Stomach smooth muscle (tissue), 2 donors: ENCODE data around the gene CAV2.
A peak's percentile ranks its signal among the peaks of the same experiment; 100 is the strongest.

ENCODE experiments used
- H3K27ac ChIP-seq: one replicate; pipeline ENCODE4 v1.7.0; 2013; ENCODE audit warnings: mild to moderate bottlenecking, low read length, inconsistent platforms
- H3K27me3 ChIP-seq, 2 donors: one replicate each; pipeline ENCODE4 v1.7.0; 2013; ENCODE audit warnings: low read length in 2 of 2; ENCODE audit not compliant: insufficient read depth in 2 of 2, control insufficient read depth in 1 of 2
- H3K36me3 ChIP-seq, 2 donors: one replicate each; pipeline ENCODE4 v1.7.0; 2013; ENCODE audit warnings: low read length in 2 of 2; ENCODE audit not compliant: control insufficient read depth in 2 of 2, insufficient read depth in 2 of 2
- H3K4me1 ChIP-seq: one replicate; pipeline ENCODE4 v1.7.0; 2013; ENCODE audit warnings: low read length; ENCODE audit not compliant: control insufficient read depth, insufficient read depth
- H3K4me3 ChIP-seq, 2 donors: one replicate each; pipeline ENCODE4 v1.7.0; 2013; ENCODE audit warnings: low read length in 2 of 2
- H3K9ac ChIP-seq, 2 donors: one replicate each; pipeline ENCODE4 v1.7.0; 2013; ENCODE audit warnings: low read length in 2 of 2, mild to moderate bottlenecking in 1 of 2
- H3K9me3 ChIP-seq, 2 donors: one replicate each; pipeline ENCODE4 v1.7.0; 2013; ENCODE audit warnings: low read length in 2 of 2; ENCODE audit not compliant: control insufficient read depth in 2 of 2
- donor health status: healthy.
- donor health status: Pancreatic carcinoma.

CAV2 gene

DNA sequence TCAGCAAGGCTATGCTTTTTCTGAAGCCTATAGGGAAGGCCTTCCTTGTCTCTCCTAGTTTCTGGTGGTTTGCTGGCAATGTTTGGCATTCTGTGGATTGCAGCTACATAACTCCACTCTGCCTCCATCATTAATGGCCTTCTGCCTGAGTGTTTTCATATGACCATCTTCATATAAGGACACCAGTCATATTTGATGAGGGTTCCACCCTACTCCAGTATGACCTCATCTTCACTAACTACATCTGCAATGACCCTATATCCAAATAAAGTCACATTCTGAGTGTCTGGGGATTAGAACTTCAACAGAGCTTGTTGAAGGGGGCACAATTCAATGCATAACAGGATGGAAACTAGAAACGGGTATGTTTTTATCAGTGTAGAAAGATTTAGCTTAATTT, 47.4 kb downstream of the CAV2 start:
- Histone ChIP-seq H3K9me3 (no peaks in the 10 kb centered on the region), H3K4me3 (no peak overlapping the region), H3K27ac (peak overlapping the region; percentile 68), H3K27me3 (no peaks in the 10 kb centered on the region), H3K36me3 (peaks cover 12 to 15% of the 10 kb centered on the region in 2 donors), H3K9ac (peak overlapping the region in 1 of 2 donors; percentile 19), H3K4me1 (peaks cover 34% of the 10 kb centered on the region)

- Histone ChIP-seq H3K9me3 (no peaks in the 10 kb centered on the region), H3K4me3 (no peak overlapping the region), H3K9ac (no peak overlapping the region), H3K27ac (peak overlapping the region; percentile 68), H3K27me3 (no peaks in the 10 kb centered on the region), H3K4me1 (peaks cover 32% of the 10 kb centered on the region), H3K36me3 (peaks cover 12 to 15% of the 10 kb centered on the region in 2 donors)
Measured at GRCh38 chr7:116547347-116547746, 47.8 kb downstream of the CAV2 start.

DNA sequence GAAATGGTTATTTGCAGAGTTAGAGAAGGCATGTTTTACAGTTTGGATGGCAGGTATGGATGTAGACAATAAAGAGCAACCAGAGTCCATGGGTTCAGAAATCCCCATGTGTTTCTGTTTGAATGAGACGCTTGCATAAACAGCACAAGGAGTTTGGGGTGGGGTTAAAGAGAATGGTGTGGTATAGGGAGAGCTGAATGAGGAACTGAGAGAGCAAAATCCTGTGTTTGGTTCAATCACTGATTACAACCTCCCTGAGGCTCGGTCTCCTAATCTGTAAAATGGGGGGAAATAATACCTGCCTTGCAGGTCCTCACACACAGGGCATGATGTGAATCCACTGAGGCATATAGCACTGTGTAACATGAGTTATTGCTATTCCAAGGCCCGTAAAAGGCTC, 49.0 kb downstream of the CAV2 start:
- Histone ChIP-seq H3K4me3 (no peak overlapping the region), H3K27ac (peak overlapping the region; percentile 68), H3K9ac (no peak overlapping the region), H3K9me3 (no peaks in the 10 kb centered on the region), H3K4me1 (peaks cover 36% of the 10 kb centered on the region), H3K27me3 (no peaks in the 10 kb centered on the region), H3K36me3 (peaks cover 12 to 15% of the 10 kb centered on the region in 2 donors)

GRCh38 chr7:116549370-116549769, 49.8 kb downstream of the CAV2 start:
- H3K27me3 ChIP-seq, result no peaks in the 10 kb centered on the region
- H3K4me3 ChIP-seq, result no peak overlapping the region
- H3K9me3 ChIP-seq, result no peaks in the 10 kb centered on the region
- H3K9ac ChIP-seq, result no peak overlapping the region
- peaks cover 12 to 15% of the 10 kb centered on the region in 2 donors for H3K36me3 ChIP-seq
- peaks cover 41% of the 10 kb centered on the region for H3K4me1 ChIP-seq
- H3K27ac ChIP-seq, result peak overlapping the region; percentile 89

GRCh38 chr7:116551692-116552091, 52.2 kb downstream of the CAV2 start:
- peak overlapping the region; percentile 89 for H3K27ac ChIP-seq
- peaks cover 12 to 15% of the 10 kb centered on the region in 2 donors for H3K36me3 ChIP-seq
- H3K4me1 ChIP-seq, result peaks cover 46% of the 10 kb centered on the region

GRCh38 chr7:116552602-116553001, 53.1 kb downstream of the CAV2 start:
- no peaks in the 10 kb centered on the region for H3K9me3 ChIP-seq
- peak overlapping the region; percentile 89 for H3K27ac ChIP-seq
- H3K36me3 ChIP-seq, result peaks cover 9 to 15% of the 10 kb centered on the region in 2 donors
- no peak overlapping the region for H3K9ac ChIP-seq
- H3K4me1 ChIP-seq, result peaks cover 51% of the 10 kb centered on the region
- no peaks in the 10 kb centered on the region for H3K27me3 ChIP-seq
- H3K4me3 ChIP-seq, result no peak overlapping the region

More at GRCh38 chr7:116551692-116552091, 52.2 kb downstream of the CAV2 start:
- Histone ChIP-seq H3K27me3 (no peaks in the 10 kb centered on the region), H3K9me3 (no peaks in the 10 kb centered on the region), H3K4me3 (no peak overlapping the region), H3K9ac (no peak overlapping the region)

DNA sequence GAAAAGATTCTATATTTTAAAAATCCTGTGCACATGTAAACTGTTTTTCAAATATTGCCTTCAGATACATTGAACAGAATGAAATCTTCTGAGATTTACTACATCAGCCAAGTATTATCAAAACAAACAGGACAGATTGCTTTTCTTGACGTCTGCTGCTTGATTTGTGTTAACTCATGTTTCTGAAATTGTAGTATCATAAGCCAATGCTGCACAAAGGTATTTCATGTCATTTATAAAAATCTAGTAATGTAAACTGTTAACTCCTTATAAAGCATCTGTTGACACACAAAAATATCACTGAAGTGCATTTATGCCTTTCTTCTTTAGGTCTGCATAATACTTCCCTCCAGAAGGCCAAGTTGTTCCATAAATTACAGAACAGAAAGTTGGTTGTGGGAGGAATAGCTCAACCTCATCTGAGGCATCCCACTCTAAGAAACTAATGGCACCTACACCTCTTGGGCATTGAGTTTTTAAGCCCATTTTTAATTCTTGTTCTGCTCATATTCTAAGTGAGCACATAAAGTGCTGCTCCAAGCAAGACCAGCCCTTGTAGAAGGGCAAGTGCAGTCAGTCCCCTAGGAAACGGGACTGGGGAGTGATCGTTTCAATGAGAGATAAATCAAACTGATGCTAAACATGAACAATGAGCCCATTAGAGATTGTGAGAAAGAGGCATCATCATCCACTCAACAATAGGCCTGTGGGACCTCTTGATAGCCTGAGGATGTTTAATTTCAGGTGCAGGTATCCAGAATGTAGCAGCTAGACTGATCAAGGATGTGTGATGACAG, 53.8 kb downstream of the CAV2 start:
- Histone ChIP-seq H3K9me3 (no peaks in the 10 kb centered on the region), H3K27ac (peak overlapping the region; percentile 89), H3K27me3 (no peaks in the 10 kb centered on the region), H3K9ac (peak overlapping the region in 1 of 2 donors; percentile 21), H3K36me3 (peaks cover 8 to 15% of the 10 kb centered on the region in 2 donors), H3K4me3 (no peak overlapping the region), H3K4me1 (peaks cover 44% of the 10 kb centered on the region)

GRCh38 chr7:116554436-116554835, 54.9 kb downstream of the CAV2 start:
- Histone ChIP-seq H3K9ac (no peak overlapping the region), H3K4me3 (no peak overlapping the region), H3K27me3 (no peaks in the 10 kb centered on the region), H3K9me3 (no peaks in the 10 kb centered on the region), H3K27ac (peak overlapping the region; percentile 89), H3K36me3 (peaks cover 5 to 11% of the 10 kb centered on the region in 2 donors), H3K4me1 (peaks cover 41% of the 10 kb centered on the region)

DNA sequence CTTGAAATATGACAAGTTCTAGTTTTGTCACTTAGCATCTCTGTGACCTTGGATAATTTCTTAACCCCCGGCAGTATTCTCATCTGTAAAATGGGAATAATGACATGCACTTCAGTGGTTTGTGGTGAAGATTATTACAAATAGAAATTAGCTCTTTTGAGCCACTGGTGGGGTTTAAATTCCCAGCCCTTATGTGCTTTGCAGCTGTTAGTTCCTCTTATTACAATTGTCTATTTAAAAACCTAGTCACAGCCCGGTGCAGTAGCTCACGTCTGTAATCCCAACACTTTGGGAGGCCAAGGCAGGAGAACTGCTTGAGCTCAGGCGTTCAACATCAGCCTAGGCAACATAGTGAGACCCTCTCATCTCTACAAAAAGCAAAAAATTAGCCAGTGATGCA, 55.4 kb downstream of the CAV2 start:
- Histone ChIP-seq H3K9me3 (no peaks in the 10 kb centered on the region), H3K36me3 (peaks cover 5 to 11% of the 10 kb centered on the region in 2 donors), H3K4me3 (no peak overlapping the region), H3K4me1 (peaks cover 43% of the 10 kb centered on the region), H3K27me3 (no peaks in the 10 kb centered on the region), H3K27ac (peak overlapping the region; percentile 89), H3K9ac (no peak overlapping the region)

- no peaks in the 10 kb centered on the region for H3K27me3 ChIP-seq
- H3K4me1 ChIP-seq, result peaks cover 45% of the 10 kb centered on the region
- peaks cover 4 to 5% of the 10 kb centered on the region in 2 donors for H3K36me3 ChIP-seq
- H3K9ac ChIP-seq, result no peak overlapping the region
- H3K27ac ChIP-seq, result peak overlapping the region; percentile 82
- no peak overlapping the region for H3K4me3 ChIP-seq
- no peaks in the 10 kb centered on the region for H3K9me3 ChIP-seq
Measured at GRCh38 chr7:116557066-116557585, 57.6 kb downstream of the CAV2 start.

DNA sequence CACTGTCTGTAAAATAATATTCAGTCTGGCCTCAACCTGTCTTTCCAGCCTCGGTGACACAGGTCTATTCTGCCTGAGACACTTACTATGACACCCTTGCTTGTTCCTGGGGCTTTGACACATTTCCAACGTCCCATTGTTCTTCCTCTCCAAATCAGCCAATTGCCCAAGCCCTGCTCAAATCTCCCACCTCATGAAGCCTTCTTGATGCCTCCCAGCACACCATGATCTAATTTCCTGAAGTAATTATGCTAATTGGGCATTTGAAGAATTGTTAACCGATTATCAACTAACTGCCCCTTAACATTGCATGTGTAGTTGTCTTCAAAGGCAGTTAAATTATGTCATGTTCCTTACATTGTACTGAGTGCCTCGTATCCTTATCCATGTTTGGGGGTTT, 58.4 kb downstream of the CAV2 start:
- Histone ChIP-seq H3K27ac (peak overlapping the region; percentile 82), H3K9me3 (no peaks in the 10 kb centered on the region), H3K27me3 (no peaks in the 10 kb centered on the region), H3K4me3 (no peak overlapping the region), H3K9ac (no peak overlapping the region), H3K36me3 (peaks cover 4 to 5% of the 10 kb centered on the region in 2 donors), H3K4me1 (peaks cover 39% of the 10 kb centered on the region)
